ENCODE data around the gene TFAP2A.

- TF ChIP-seq CTCF (IDR thresholded peaks at IDR 0.05) = no peak
- TF ChIP-seq POLR2A (IDR thresholded peaks at IDR 0.05) = no peak
Observed at GRCh38 chr6:10448096-10448495, 33.2 kb upstream of the TFAP2A start.

Data from right lobe of liver (tissue), 4 donors.